HepG2 (cell line): ENCODE results near the gene TAPBP. TPM values are rescaled to one million over a fixed set of nuclear protein-coding genes. Genes with fewer than 3 reads are reported as not detected.

Source experiments
- ADNP ChIP-seq: sonication (generic); formaldehyde crosslinking; IDR thresholded peaks from 2 replicates; pipeline ENCODE4 v1.4.0; 2020; ENCODE audit warnings: missing genetic modification reagents
- FOSL2 ChIP-seq: sonication (generic); formaldehyde crosslinking; IDR thresholded peaks from 2 replicates; pipeline ENCODE4 v1.4.0; 2020; ENCODE audit warnings: missing genetic modification reagents
- GABPB1 ChIP-seq: IDR thresholded peaks from 2 replicates; pipeline ENCODE4 v1.6.1; 2016; ENCODE audit warnings: mild to moderate bottlenecking, missing genetic modification reagents, moderate library complexity, missing compliant biosample characterization
- GLI4 ChIP-seq: sonication (generic); formaldehyde crosslinking; IDR thresholded peaks from 2 replicates; pipeline ENCODE4 v1.5.1; 2020; ENCODE audit warnings: missing genetic modification reagents, mild to moderate bottlenecking, moderate library complexity, borderline replicate concordance
- HMGXB3 ChIP-seq: sonication (generic); formaldehyde crosslinking; IDR thresholded peaks from 2 replicates; pipeline ENCODE4 v1.4.0; 2020; ENCODE audit warnings: missing genetic modification reagents, borderline replicate concordance
- HNF1B ChIP-seq: sonication (generic); formaldehyde crosslinking; IDR thresholded peaks from 2 replicates; pipeline ENCODE4 v1.5.1; 2020; ENCODE audit warnings: mild to moderate bottlenecking, moderate library complexity, missing genetic modification reagents
- HNRNPL ChIP-seq: fragments of 200-400 bp; formaldehyde crosslinking; IDR thresholded peaks from 2 replicates; pipeline ENCODE4 v1.6.1; 2017; ENCODE audit warnings: mild to moderate bottlenecking, low read depth, low read length
- KLF13 ChIP-seq: sonication (generic); formaldehyde crosslinking; IDR thresholded peaks from 2 replicates; pipeline ENCODE4 v1.4.0; 2020; ENCODE audit warnings: mild to moderate bottlenecking, missing genetic modification reagents
- MXI1 ChIP-seq: IDR thresholded peaks from 3 replicates; pipeline ENCODE4 v1.6.1; 2012; ENCODE audit warnings: low read depth, low read length, inconsistent platforms, borderline replicate concordance
- MYNN ChIP-seq: sonication (generic); formaldehyde crosslinking; IDR thresholded peaks from 2 replicates; pipeline ENCODE4 v1.4.0; 2020; ENCODE audit warnings: mild to moderate bottlenecking, low read depth, missing genetic modification reagents
- NR2C2 ChIP-seq: sonication (generic); formaldehyde crosslinking; IDR thresholded peaks from 2 replicates; pipeline ENCODE4 v1.4.0; 2020; ENCODE audit warnings: missing genetic modification reagents, mild to moderate bottlenecking, moderate library complexity, borderline replicate concordance
- PITX1 ChIP-seq: sonication (generic); formaldehyde crosslinking; IDR thresholded peaks from 2 replicates; pipeline ENCODE4 v1.5.1; 2020; ENCODE audit warnings: mild to moderate bottlenecking, missing genetic modification reagents
- RFXANK ChIP-seq: IDR thresholded peaks from 2 replicates; pipeline ENCODE4 v1.6.1; 2016
- TBP ChIP-seq: sonication (generic); formaldehyde crosslinking; IDR thresholded peaks from 2 replicates; pipeline ENCODE4 v1.5.0; 2020; ENCODE audit warnings: missing genetic modification reagents
- ZBTB42 ChIP-seq: sonication (generic); formaldehyde crosslinking; IDR thresholded peaks from 2 replicates; pipeline ENCODE4 v1.5.0; 2020; ENCODE audit warnings: mild to moderate bottlenecking, missing genetic modification reagents
- ZNF564 ChIP-seq: sonication (generic); formaldehyde crosslinking; IDR thresholded peaks from 2 replicates; pipeline ENCODE4 v1.8.1; 2023; ENCODE audit warnings: mild to moderate bottlenecking, missing genetic modification reagents
- ZNF703 ChIP-seq: sonication (generic); formaldehyde crosslinking; IDR thresholded peaks from 2 replicates; pipeline ENCODE4 v1.5.1; 2020; ENCODE audit warnings: missing genetic modification reagents, mild to moderate bottlenecking, moderate library complexity, borderline replicate concordance
- ZNF883 ChIP-seq: sonication (generic); formaldehyde crosslinking; IDR thresholded peaks from 2 replicates; pipeline ENCODE4 v1.5.1; 2020; ENCODE audit warnings: mild to moderate bottlenecking, missing genetic modification reagents; ENCODE audit errors: not compliant biosample characterization
- ZSCAN21 ChIP-seq: sonication (generic); formaldehyde crosslinking; IDR thresholded peaks from 2 replicates; pipeline ENCODE4 v1.8.0; 2022; ENCODE audit warnings: mild to moderate bottlenecking, missing genetic modification reagents, moderate library complexity, borderline replicate concordance
- polyA plus RNA-seq, 8 experiments: library from polyadenylated mRNA; depleted of rRNA in 3 of 8; stranded (reverse) in 7 of 8; unstranded in 1 of 8; fragments of >200 nt; fragmentation: Illumina TruSeq in 4 of 8; extraction: Trizol in 4 of 8; gene quantifications; 2 replicates each; pipeline versions ENCODE4 v1.2.1 to v1.2.3, GENCODE V29; 2011 to 2016; ENCODE audit warnings: low read depth in 4 of 8, missing spikeins in 1 of 8, mixed read lengths in 1 of 8; ENCODE audit not compliant: insufficient read depth in 1 of 8
- total RNA-seq, 5 experiments: library from RNA; depleted of rRNA; stranded (reverse); fragments of >200 nt; fragmentation: Illumina TruSeq; extraction: Trizol; gene quantifications; 2 replicates each; pipeline ENCODE4 v1.2.3, GENCODE V29; 2016; ENCODE audit warnings: low read depth in 1 of 5
- TF ChIP-seq, protein P1 (sequence below): sonication (generic); formaldehyde crosslinking; IDR thresholded peaks from 2 replicates; pipeline ENCODE4 v1.8.0; 2022; ENCODE audit warnings: mild to moderate bottlenecking, missing genetic modification reagents, moderate library complexity
- TF ChIP-seq, protein P2 (sequence below): sonication (generic); formaldehyde crosslinking; conservative IDR thresholded peaks from 2 replicates; pipeline ENCODE4 v1.4.0; 2020; ENCODE audit warnings: mild to moderate bottlenecking, missing genetic modification reagents, moderate library complexity

Gene TAPBP
- total and polyA plus RNA-seq, 2 of the 13 experiments (the other 11 are each of a cell fraction or from before 2014, with no cell fraction given), result 27.4 to 32.3 TPM

GRCh38 chr6:33314515-33314942, 651 bp upstream of the TAPBP start (continued):
- TF ChIP-seq ZNF703 (CRISPR knock-in tag) (no peak), GABPB1 (CRISPR knock-in tag) (no peak; the same call in 1 of the 2 replicates), GLI4 (CRISPR knock-in tag) (no peak), FOSL2 (CRISPR knock-in tag) (no peak), NR2C2 (CRISPR knock-in tag) (peak; percentile 95), HNF1B (CRISPR knock-in tag) (no peak; the same call in 1 of the 2 replicates), HNRNPL (no peak), HMGXB3 (CRISPR knock-in tag) (no peak), ZNF883 (CRISPR knock-in tag) (no peak), MXI1 (peak; percentile 73; the same call in 1 of the 3 replicates), MYNN (CRISPR knock-in tag) (no peak), KLF13 (CRISPR knock-in tag) (no peak), TBP (CRISPR knock-in tag) (no peak), ZSCAN21 (CRISPR knock-in tag) (no peak), RFXANK (CRISPR knock-in tag) (no peak), PITX1 (CRISPR knock-in tag) (0 out of 2 replicates have a peak, but pooled peaks have one; percentile 40), ZBTB42 (CRISPR knock-in tag) (no peak), ZNF564 (CRISPR knock-in tag) (no peak), ADNP (CRISPR knock-in tag) (no peak)
- TF ChIP-seq, protein P1, sequence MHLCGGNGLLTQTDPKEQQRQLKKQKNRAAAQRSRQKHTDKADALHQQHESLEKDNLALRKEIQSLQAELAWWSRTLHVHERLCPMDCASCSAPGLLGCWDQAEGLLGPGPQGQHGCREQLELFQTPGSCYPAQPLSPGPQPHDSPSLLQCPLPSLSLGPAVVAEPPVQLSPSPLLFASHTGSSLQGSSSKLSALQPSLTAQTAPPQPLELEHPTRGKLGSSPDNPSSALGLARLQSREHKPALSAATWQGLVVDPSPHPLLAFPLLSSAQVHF (CRISPR knock-in tag), result no peak
- TF ChIP-seq, protein P2, sequence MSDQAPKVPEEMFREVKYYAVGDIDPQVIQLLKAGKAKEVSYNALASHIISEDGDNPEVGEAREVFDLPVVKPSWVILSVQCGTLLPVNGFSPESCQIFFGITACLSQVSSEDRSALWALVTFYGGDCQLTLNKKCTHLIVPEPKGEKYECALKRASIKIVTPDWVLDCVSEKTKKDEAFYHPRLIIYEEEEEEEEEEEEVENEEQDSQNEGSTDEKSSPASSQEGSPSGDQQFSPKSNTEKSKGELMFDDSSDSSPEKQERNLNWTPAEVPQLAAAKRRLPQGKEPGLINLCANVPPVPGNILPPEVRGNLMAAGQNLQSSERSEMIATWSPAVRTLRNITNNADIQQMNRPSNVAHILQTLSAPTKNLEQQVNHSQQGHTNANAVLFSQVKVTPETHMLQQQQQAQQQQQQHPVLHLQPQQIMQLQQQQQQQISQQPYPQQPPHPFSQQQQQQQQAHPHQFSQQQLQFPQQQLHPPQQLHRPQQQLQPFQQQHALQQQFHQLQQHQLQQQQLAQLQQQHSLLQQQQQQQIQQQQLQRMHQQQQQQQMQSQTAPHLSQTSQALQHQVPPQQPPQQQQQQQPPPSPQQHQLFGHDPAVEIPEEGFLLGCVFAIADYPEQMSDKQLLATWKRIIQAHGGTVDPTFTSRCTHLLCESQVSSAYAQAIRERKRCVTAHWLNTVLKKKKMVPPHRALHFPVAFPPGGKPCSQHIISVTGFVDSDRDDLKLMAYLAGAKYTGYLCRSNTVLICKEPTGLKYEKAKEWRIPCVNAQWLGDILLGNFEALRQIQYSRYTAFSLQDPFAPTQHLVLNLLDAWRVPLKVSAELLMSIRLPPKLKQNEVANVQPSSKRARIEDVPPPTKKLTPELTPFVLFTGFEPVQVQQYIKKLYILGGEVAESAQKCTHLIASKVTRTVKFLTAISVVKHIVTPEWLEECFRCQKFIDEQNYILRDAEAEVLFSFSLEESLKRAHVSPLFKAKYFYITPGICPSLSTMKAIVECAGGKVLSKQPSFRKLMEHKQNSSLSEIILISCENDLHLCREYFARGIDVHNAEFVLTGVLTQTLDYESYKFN (CRISPR knock-in tag), result 0 out of 2 replicates have a peak, but pooled peaks have one; percentile 28
